RWPE1 (cell line): ENCODE results near the gene C19orf47.

Experiments
- CTCF ChIA-PET: fragments of 350-600 bp; sonication (Branson Sonifier 250); formaldehyde crosslinking; extraction: SDS; loops from one replicate; lab custom pipeline; 2021; lab: Yijun Ruan, JAX
- POLR2A ChIA-PET: fragments of 400-600 bp; formaldehyde crosslinking; extraction: SDS; loops from one replicate; lab custom pipeline; 2020; ENCODE audit warnings: antibody characterized with exemption; ENCODE audit not compliant: low non-redundant PET; lab: Yijun Ruan, JAX
- DNase-seq: peaks from one replicate; pipeline ENCODE4 v3.0.0; 2012; ENCODE audit warnings: low spot score
- H3K27ac ChIP-seq: fragments of 450-650 bp; 2 replicates; pipeline ENCODE4 v1.5.1; 2017
- CTCF ChIP-seq: fragments of 450-650 bp; conservative IDR thresholded peaks from 2 replicates; pipeline ENCODE4 v1.5.1; 2017; ENCODE audit warnings: low read depth, mild to moderate bottlenecking

C19orf47 gene

GRCh38 chr19:40303765-40304164 is 44.4 kb downstream of the C19orf47 start:
- DNase-seq = no peak
- POLR2A ChIA-PET = no interaction called here
- no peak for TF ChIP-seq CTCF
- CTCF ChIA-PET = interaction anchor here (0.6 to 1.0 kb wide), 3 partner anchors 57 to 332 kb away, joined by 3 to 4 read pairs (median 3); no protein-coding TSS in a partner anchor
- H3K27ac ChIP-seq = no peak overlapping the region

- CTCF ChIA-PET = interaction anchor here (0.6 kb wide), 1 partner anchor 292 kb away, joined by 4 read pairs; no protein-coding TSS in a partner anchor
- POLR2A ChIA-PET = no interaction called here
- no peak for TF ChIP-seq CTCF
- DNase-seq = peak; percentile 23
- peak overlapping the region; percentile 45 for H3K27ac ChIP-seq
Measured at GRCh38 chr19:40302224-40303011, 45.8 kb downstream of the C19orf47 start.

GRCh38 chr19:40300668-40301067 is 47.5 kb downstream of the C19orf47 start:
- ChIA-PET POLR2A (no interaction called here), CTCF (interaction anchor here (0.6 kb wide), 1 partner anchor 492 kb away, joined by 3 read pairs; no protein-coding TSS in a partner anchor)
- no peak overlapping the region for H3K27ac ChIP-seq
- no peak for TF ChIP-seq CTCF
- no peak for DNase-seq

- ChIA-PET POLR2A (interaction anchor here (0.6 to 0.7 kb wide), 2 partner anchors 15 to 121 kb away, joined by 3 to 4 read pairs; no protein-coding TSS in a partner anchor), CTCF (interaction anchor here (0.6 to 0.7 kb wide), 5 partner anchors 12 to 1159 kb away, joined by 3 to 4 read pairs (median 3); no protein-coding TSS in a partner anchor)
- no peak for DNase-seq
- no peak overlapping the region for H3K27ac ChIP-seq
- TF ChIP-seq CTCF = no peak
Measured at GRCh38 chr19:40298026-40298425, 50.2 kb downstream of the C19orf47 start.

GRCh38 chr19:40294560-40294959 is 53.6 kb downstream of the C19orf47 start:
- TF ChIP-seq CTCF = no peak
- CTCF ChIA-PET = no interaction called here
- DNase-seq = no peak
- POLR2A ChIA-PET = no interaction called here
- H3K27ac ChIP-seq = no peak overlapping the region

GRCh38 chr19:40286971-40287421 is 61.2 kb downstream of the C19orf47 start:
- no peak for DNase-seq
- peak overlapping the region; percentile 31 for H3K27ac ChIP-seq
- no peak for TF ChIP-seq CTCF
- CTCF ChIA-PET = interaction anchor here (0.6 kb wide), 1 partner anchor 11 kb away, joined by 4 read pairs; no protein-coding TSS in a partner anchor
- POLR2A ChIA-PET = interaction anchor here (0.6 to 0.9 kb wide), 2 partner anchors 18 to 37 kb away, joined by 3 to 5 read pairs; no protein-coding TSS in a partner anchor
